Bronchial epithelial cell (primary cell): ENCODE data around the gene PARS2. TPM values are rescaled to one million over a fixed set of nuclear protein-coding genes. Genes with fewer than 3 reads are reported as not detected.

ENCODE experiments used
- DNase-seq: peaks from one replicate; pipeline ENCODE4 v3.0.0-alpha.2; 2010; ENCODE audit warnings: low read depth
- FAIRE-seq: peaks from 2 replicates; lab custom pipeline; 2011; peaks lifted over from hg19 to GRCh38; lab: Jason Lieb, UNC
- H3K27me3 ChIP-seq: 2 replicates; pipeline ENCODE4 v1.5.1; 2011; ENCODE audit warnings: low read length; ENCODE audit not compliant: control insufficient read depth, insufficient read depth
- H3K36me3 ChIP-seq: 2 replicates; pipeline ENCODE4 v1.5.1; 2011; ENCODE audit warnings: low read length; ENCODE audit not compliant: control insufficient read depth, insufficient read depth
- H3K4me3 ChIP-seq: 2 replicates; pipeline ENCODE4 v1.5.1; 2011; ENCODE audit warnings: mild to moderate bottlenecking, low read depth, low read length, control low read depth
- CTCF ChIP-seq: IDR thresholded peaks from 2 replicates; pipeline ENCODE4 v1.5.1; 2011; ENCODE audit warnings: mild to moderate bottlenecking, moderate library complexity, low read length, control low read depth, inconsistent platforms; ENCODE audit not compliant: insufficient read depth, severe bottlenecking
- total RNA-seq: library from RNA; depleted of rRNA; stranded (reverse); fragments of >200 nt; gene quantifications from 2 replicates; pipeline ENCODE4 v1.2.1, GENCODE V29; 2014

PARS2 gene
- total RNA-seq, 1 donor from 2014 or later: 5.3 TPM

GRCh38 chr1:54714881-54715492, 49.3 kb downstream of the PARS2 start:
- no peak overlapping the region for H3K4me3 ChIP-seq
- peaks cover 10% of the 10 kb centered on the region for H3K36me3 ChIP-seq
- H3K27me3 ChIP-seq: no peaks in the 10 kb centered on the region
- DNase-seq (no peak), FAIRE-seq (no peak)
- TF ChIP-seq CTCF: no peak

GRCh38 chr1:54711536-54711935, 52.8 kb downstream of the PARS2 start:
- peak; percentile 92 for FAIRE-seq
- no peak for DNase-seq
- Histone ChIP-seq H3K36me3 (no peaks in the 10 kb centered on the region), H3K4me3 (no peak overlapping the region), H3K27me3 (no peaks in the 10 kb centered on the region)
- no peak for TF ChIP-seq CTCF

- no peak for DNase-seq
- no peak overlapping the region for H3K4me3 ChIP-seq
- H3K36me3 ChIP-seq: no peaks in the 10 kb centered on the region
- peak; percentile 7 for FAIRE-seq
- H3K27me3 ChIP-seq: no peaks in the 10 kb centered on the region
- TF ChIP-seq CTCF: no peak
These were observed 53.5 kb downstream of the PARS2 start for GRCh38 chr1:54710841-54711240.

GRCh38 chr1:54710434-54710833, 53.9 kb downstream of the PARS2 start:
- DNase-seq (no peak), FAIRE-seq (no peak)
- H3K27me3 ChIP-seq: no peaks in the 10 kb centered on the region
- H3K36me3 ChIP-seq: no peaks in the 10 kb centered on the region
- no peak overlapping the region for H3K4me3 ChIP-seq
- no peak for TF ChIP-seq CTCF

- FAIRE-seq (no peak), DNase-seq (no peak)
- Histone ChIP-seq H3K4me3 (no peak overlapping the region), H3K36me3 (no peaks in the 10 kb centered on the region), H3K27me3 (no peaks in the 10 kb centered on the region)
- TF ChIP-seq CTCF: no peak
These were observed 54.6 kb downstream of the PARS2 start for GRCh38 chr1:54709547-54710292.
